NT2/D1 (cell line): ENCODE measurements around the gene AKT1.

Experiments used
- SUZ12 ChIP-seq: IDR thresholded peaks from 2 replicates; pipeline ENCODE4 v1.6.1; 2011; ENCODE audit not compliant: insufficient read length, insufficient read depth; ENCODE audit errors: extremely low read depth
- YY1 ChIP-seq: IDR thresholded peaks from 2 replicates; pipeline ENCODE4 v1.6.1; 2011; ENCODE audit not compliant: insufficient read length, insufficient read depth
- ZNF274 ChIP-seq: IDR thresholded peaks from 2 replicates; pipeline ENCODE4 v1.6.1; 2011; ENCODE audit warnings: mild to moderate bottlenecking, low read depth, low read length

- TF ChIP-seq SUZ12, result no peak
- no peak for TF ChIP-seq YY1
- TF ChIP-seq ZNF274, result no peak
These were observed 54.3 kb downstream of the AKT1 start for GRCh38 chr14:104741108-104741802.
